HG02759 (cell line): Measurements from ENCODE around the gene TMED8.
"Not testable (repeated sequence)": the region's sequence is repeated elsewhere in the genome, so short reads cannot be mapped to it uniquely, and the experiment has no call there.

ENCODE experiments used
- ATAC-seq: cut with Tn5 transposase; IDR thresholded peaks from one replicate; pipeline ENCODE4 v1.9.1; 2021; ENCODE audit warnings: mild to moderate bottlenecking, moderate library complexity; ENCODE audit not compliant: unreplicated experiment

TMED8 gene

GRCh38 chr14:77324289-77324688 is 52.6 kb downstream of the TMED8 start:
- ATAC-seq: no peak

- no peak for ATAC-seq
These were observed 53.3 kb downstream of the TMED8 start for GRCh38 chr14:77323571-77323970.

DNA sequence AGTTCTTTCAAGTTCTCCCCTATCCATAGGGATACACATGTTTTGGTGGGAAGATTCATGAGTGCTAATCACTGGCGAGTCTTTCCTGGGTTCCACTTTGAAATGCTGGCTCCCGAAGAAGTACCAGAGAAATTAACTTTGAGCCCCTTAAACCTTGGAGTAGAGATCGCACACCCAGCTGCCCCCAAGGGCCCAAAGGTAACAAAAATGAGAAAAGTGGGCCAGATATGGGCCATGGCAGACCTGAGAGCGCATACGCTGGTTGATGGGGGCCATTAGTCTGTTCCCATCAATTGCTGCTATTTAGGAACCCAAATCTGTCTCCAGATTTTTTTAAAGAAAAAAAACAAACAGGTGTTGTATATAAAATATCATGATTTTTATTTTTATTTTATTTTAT is 53.9 kb downstream of the TMED8 start:
- no peak for ATAC-seq

DNA sequence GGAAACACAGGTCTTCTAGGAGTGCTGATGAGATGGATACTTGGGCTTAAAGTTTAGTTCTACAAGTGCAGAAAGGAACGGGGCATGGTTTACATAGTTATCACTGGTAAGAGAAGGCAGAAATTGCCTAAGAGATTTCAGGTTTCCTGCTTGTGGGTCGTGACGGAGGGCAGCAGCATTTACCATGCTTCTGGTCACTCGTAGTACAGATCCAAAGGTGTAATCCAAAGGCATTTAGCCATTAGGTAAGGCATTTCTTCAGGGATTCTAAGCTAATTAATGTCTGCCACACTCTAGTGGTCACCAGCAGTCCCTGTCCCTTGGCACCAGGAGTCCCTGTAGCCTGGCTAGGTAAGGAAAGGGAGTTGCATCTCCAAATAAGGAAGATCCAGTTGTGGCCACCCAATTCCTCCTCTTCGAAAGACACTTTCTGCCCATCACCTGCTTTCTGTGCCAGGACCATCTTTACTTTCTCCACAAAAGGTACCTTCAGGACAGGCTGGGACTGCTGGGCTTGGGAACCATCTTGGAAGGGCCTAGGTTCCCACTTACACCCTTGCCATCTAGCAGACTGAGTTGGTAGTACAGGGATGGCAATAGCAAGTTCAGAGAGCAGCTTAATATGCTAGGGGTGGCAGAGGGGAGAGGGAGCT is 54.5 kb downstream of the TMED8 start:
- ATAC-seq: no peak

DNA sequence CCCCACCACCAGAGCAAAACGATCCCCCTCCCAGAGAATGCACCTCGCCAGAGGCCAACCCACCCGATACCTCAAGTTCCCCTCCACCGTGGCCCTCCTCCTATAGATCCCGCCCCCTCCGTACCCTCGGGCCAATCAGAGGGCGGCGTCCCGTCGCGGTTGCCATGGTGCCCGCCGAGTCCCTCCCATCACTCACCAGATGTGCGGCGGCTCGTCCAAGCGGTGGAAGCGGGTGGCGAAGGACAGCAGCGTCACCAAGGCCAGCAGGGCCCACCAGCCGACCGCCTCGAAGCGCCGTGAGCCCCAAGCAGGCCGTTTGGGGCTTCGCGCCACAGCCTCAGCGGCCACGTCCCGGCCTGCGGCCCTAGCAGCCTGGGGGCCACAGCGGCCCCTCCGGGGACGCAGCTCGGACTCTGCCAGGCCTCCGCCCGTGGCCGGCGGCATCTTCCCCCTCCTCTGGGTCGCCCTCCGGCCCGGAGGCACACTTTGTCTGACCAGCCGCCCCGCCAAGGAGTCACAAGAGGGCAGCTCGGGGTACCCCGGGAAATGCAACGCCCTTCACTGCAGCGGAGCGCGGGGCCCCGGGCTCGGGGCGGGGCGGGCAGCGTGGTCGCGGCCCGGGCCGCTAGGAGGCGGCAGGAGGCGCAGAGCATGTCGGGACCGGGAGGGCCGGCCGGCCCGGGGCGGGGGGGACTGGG is 56.5 kb downstream of the TMED8 start, which contains the start of gene POMT2:
Gene POMT2 (minus strand): TSS at position 646 of the 698 bp plus-strand sequence. CDS start 202 bp downstream, at position 444.
- ATAC-seq: peak; percentile 69

DNA sequence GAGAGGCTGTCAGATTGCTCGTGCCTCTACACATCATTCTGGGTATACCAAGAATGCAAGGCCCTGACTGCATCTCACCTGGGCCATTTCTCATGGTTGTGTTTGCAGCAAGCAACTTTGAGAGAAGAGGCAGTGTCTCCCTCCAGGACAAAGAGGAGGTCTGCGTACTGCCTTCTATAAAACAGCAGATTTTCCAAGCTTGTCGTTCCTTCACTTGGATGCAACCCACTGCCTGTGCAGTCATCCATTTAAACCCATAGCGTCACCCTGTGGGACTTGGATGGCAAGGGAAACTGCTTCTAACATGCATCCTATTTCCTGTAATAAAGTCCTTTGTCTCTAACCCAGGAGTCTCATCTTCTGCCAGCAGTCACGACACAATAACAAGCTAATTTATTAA is 57.5 kb downstream of the TMED8 start:
- no peak for ATAC-seq

DNA sequence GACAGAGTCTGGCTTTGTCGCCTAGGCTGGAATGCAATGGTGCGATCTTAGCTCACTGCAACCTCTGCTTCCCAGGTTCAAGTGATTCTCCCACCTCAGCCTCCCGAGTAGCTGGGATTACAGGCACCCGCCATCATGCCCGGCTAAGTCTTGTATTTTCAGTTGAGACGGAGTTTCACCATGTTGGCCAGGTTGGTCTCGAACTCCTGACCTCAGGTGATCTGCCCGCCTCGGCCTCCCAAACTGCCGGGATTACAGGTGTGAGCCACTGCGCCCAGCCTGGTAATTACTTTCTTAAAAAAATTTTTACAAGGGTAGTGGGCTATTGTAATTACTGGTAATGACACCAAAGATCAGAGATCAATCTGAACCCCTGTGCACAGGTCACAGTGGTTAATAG is 58.1 kb downstream of the TMED8 start:
- ATAC-seq: not testable (repeated sequence)

GRCh38 chr14:77318006-77318553 is 58.8 kb downstream of the TMED8 start:
- no peak for ATAC-seq

GRCh38 chr14:77316872-77317301 is 60.0 kb downstream of the TMED8 start:
- no peak for ATAC-seq

DNA sequence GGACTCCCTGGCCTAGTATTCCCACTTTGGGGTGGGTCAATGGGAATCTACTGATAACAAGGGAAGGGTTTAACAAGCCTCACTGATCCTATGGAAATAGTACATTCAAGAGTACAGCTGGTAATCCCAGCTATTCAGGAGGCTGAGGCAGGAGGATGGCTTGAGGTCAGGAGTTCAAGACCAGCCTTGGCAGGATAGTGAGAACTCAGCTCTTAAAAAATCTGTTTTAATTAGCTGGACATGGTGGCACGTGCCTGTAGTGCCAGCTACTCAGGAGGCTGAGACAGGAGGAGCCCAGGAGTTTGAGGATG is 60.7 kb downstream of the TMED8 start:
- ATAC-seq: no peak

GRCh38 chr14:77314539-77315457 is 62.1 kb downstream of the TMED8 start:
- ATAC-seq: no peak

DNA sequence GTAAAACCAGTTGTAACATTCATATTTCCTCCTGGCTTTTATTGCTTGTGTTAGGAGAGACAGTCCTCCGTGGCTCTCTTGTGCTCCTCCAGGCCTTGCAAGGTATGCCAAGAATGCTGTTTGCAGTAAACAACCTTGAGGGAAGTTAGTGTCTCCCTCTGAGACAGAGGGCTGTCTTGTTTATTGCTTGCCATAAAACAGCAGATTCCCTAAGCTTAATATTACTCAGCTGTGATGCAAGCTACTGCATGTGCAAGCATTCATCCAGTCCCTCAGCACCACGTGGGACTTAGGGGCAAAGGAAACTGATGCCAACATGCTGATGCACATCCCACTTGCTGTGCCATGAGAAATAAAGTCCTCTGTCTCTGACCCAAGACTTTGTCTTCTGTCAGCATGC is 62.9 kb downstream of the TMED8 start:
- ATAC-seq: no peak

DNA sequence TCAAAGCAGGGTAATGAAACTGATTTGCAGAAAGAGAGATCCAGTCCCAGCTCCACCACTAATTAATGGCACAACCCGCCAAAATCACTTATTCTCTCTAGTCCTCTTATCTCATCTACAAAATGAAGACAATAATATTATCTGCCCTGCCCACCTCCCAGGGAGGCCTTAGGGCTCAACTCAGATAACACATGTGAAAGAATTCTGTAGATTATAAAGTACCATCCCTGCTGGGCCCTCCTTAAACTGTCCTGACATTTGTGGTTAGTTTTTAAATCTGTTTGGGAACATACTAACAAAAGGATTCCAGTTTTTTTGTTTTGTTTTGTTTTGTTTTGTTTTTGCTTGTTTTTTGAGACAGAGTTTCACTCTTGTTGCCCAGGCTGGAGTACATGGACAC is 63.5 kb downstream of the TMED8 start:
- no peak for ATAC-seq

DNA sequence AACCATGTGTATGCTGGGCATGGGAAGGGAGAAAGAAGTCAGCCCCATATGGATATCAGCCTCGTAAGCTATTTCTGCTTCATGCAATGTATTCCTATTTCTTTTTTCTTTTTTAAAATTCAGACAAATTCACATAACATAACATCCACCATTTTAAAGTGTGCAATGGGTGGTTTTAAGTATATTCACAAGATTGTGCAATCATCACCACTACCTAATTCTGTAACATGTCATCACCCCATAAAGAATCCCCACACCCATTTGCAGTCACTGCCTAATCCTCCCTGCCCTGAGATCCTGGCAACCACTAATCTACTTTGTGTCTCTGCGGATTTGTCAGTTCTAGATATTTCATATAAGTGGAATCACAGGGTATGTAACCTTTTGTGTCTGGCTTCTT is 65.7 kb downstream of the TMED8 start:
- ATAC-seq: no peak

- no peak for ATAC-seq
These were observed 66.9 kb downstream of the TMED8 start for GRCh38 chr14:77310026-77310425.

DNA sequence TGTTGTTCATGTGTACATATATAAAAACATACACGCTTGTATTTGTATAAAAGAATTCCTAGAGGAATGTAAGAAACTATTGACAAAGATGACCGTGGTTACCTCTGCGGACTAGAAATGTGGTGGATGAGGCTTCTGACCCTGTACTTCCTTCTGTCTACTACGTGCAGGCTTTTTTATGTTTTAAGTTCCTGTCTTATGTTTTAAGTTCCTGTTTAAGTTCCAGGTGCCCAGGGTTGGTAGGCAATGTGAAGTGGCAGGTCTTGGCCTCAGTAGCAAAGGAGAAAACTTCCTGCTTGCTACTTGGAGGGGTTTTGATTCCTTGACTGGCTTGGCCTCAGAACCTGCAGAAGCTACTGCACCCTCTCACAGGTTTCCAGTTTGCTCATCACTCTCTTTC is 67.8 kb downstream of the TMED8 start:
- ATAC-seq: no peak

DNA sequence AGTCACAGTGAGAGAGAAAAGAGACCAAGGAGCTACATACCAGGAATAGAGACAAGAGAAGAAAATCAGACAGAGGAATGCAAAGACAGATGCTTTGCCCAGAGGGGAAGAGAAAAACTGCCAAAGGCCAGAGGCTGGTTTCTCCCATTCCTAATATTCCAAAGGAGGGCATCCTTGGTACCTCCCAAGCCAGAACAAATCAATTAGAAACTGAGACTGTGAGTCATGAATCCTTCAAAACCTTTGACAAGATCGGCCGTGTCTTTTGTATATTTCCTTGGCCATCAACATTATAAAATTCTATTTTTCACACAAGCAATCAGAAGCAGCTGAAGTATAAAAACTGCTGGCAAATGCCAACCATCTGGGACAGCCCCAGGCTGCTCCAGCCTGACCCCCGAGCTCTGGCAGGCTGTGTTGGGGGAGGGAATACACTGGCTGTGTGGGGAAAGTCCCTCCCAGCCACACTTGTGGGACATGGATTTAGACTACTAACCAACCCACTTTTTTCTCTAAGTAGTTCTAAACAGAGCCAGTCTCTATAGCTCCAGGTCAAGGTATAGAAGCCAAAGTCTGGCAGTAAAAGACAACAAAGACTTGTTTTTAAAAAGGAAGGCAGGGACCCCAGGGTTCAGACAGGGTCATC is 69.9 kb downstream of the TMED8 start:
- no peak for ATAC-seq

GRCh38 chr14:77306416-77306815 is 70.5 kb downstream of the TMED8 start:
- ATAC-seq: no peak

DNA sequence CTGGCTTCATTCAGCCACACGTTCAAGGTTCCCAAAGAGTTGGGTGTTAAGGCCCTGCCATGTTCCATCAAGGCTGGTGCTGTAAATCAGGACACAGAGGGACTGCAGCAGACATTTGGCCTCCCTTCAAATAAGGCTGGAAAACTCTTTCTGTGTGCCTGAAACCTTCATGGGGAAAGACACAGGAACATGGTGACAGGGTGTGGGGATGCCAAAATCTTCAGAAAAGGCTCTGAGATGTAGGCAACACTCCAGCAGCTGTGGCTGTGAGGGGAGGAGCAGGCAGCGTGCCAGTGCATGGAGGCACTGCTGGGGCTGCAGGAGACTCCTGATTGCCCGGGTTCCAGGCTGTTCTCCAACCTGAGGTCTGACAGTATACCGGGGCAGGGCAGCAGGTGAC is 71.2 kb downstream of the TMED8 start:
- no peak for ATAC-seq

DNA sequence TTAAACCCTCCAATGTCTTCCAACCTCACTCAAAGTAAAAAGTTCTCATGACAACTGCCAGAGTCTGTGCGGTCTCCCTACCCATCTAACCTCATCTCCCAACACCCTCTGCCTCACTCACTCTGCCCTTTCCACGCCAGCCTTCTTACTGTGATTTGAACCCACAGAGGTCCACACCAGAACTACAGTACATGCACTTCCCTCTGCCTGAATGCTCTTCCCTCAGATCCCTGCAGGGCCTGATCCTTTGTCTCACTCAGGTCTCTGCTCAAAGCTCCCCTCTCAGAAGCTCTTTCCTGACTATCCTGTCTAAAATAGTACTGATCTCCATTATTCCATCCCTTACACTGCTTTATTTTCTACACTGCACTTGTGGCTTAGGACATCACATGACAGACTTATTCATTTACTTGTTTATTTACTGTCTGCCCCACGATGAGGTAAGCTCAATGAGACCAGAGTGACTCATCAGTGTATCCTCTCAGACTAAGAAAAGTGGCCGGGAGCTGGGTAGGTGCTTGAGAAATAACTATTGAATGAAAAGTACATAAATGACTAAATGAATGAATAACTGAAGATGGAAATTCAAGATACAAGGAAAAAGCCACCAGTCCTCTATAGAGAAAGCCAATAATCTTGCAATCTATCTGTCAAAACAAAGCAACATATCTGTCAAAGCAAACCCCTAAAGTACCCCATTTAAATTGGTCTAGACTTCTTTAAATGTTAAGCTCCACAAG is 73.3 kb downstream of the TMED8 start:
- no peak for ATAC-seq
